ENCODE measurements around the gene NFIC. TPM values are rescaled to one million over a fixed set of nuclear protein-coding genes. Genes with fewer than 3 reads are reported as not detected.

NFIC gene
- total RNA-seq, 1 donor from 2014 or later = 1.1 TPM

DNA sequence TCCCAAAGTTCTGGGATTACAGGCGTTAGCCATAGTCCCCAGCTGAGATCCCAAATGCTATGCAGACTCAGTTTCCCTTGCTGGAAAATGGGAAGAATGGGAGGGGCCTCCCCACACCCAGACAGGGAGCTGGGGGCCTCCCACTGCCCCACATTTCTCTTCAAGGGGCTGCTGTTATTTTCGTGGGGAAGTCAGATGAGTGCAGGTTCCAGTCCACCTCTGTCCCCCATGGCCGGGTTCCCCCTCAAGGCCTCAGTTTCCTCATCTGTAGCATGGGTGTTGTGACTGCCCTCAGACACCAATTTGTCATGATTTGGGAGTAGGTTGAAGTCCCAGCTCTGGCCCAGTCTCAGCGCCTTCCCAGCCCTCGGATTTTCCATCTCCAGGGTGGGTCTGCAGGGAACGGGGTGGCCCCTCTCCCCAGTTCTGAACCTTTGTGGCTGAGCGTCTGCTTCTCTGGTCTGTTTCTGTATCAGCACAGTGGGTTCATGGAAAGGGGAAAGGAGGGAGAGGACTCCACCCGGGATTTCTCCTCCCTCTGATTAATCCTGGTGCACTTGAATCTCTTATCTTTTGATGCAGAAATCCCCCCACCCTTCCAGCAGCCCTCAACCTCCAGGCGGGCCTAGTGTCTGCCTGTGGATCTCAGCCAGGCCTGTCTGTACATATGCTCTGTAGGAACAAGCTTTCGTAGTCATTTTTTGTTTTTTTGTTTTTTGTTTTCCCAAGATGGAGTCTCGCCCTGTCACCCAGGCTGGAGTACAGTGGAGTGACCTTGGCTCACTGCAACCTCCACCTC lies 12.2 kb downstream of the NFIC start:
- Histone ChIP-seq H3F3A (ENCODE audit: low read depth) (no peaks in the 10 kb centered on the region), H3K4me2 (no peak overlapping the region), H3K27me3 (peaks cover 23% of the 10 kb centered on the region), H3K36me3 (no peaks in the 10 kb centered on the region), H3K4me3 (no peak overlapping the region), H4K20me1 (ENCODE audit: low read depth) (no peaks in the 10 kb centered on the region), H3K9ac (no peak overlapping the region), H3K79me2 (ENCODE audit: low read depth) (no peaks in the 10 kb centered on the region), H3K27ac (no peak overlapping the region), H2AFZ (replicated peaks) (no peak overlapping the region), H3K4me1 (no peaks in the 10 kb centered on the region), H3K9me3 (ENCODE audit: low read depth) (no peaks in the 10 kb centered on the region)
- no peak overlapping the region for H3K27ac Mint-ChIP-seq
- no peaks in the 10 kb centered on the region for H3K9me3 Mint-ChIP-seq
- no peak for DNase-seq (ENCODE audit: low spot score)
- H3K4me1 Mint-ChIP-seq = no peaks in the 10 kb centered on the region
- H3K36me3 Mint-ChIP-seq = no peaks in the 10 kb centered on the region
- H3K27me3 Mint-ChIP-seq (ENCODE audit: insufficient read depth, low read depth) = peaks cover 25% of the 10 kb centered on the region
- TF ChIP-seq EZH2 (IDR thresholded peaks at IDR 0.05) (no peak), EZH2phosphoT487 (IDR thresholded peaks at IDR 0.05) (no peak), CTCF (IDR thresholded peaks at IDR 0.05) (no peak)
- H3K4me3 Mint-ChIP-seq = no peak overlapping the region

GRCh38 chr19:3380829-3381228 lies 14.4 kb downstream of the NFIC start:
- Histone ChIP-seq H3K27ac (no peak overlapping the region), H3K79me2 (ENCODE audit: low read depth) (no peaks in the 10 kb centered on the region), H4K20me1 (ENCODE audit: low read depth) (no peaks in the 10 kb centered on the region), H3K9ac (no peak overlapping the region), H2AFZ (replicated peaks) (no peak overlapping the region), H3K4me3 (no peak overlapping the region), H3F3A (ENCODE audit: low read depth) (no peaks in the 10 kb centered on the region), H3K36me3 (no peaks in the 10 kb centered on the region), H3K4me2 (no peak overlapping the region), H3K4me1 (no peaks in the 10 kb centered on the region), H3K9me3 (ENCODE audit: low read depth) (no peaks in the 10 kb centered on the region), H3K27me3 (peaks cover under 1% of the 10 kb centered on the region)
- no peak for DNase-seq (ENCODE audit: low spot score)
- H3K27ac Mint-ChIP-seq = no peak overlapping the region
- H3K4me3 Mint-ChIP-seq = no peak overlapping the region
- H3K9me3 Mint-ChIP-seq = no peaks in the 10 kb centered on the region
- peaks cover 15% of the 10 kb centered on the region for H3K27me3 Mint-ChIP-seq (ENCODE audit: insufficient read depth, low read depth)
- no peaks in the 10 kb centered on the region for H3K36me3 Mint-ChIP-seq
- H3K4me1 Mint-ChIP-seq = peaks cover 3% of the 10 kb centered on the region
- TF ChIP-seq CTCF (IDR thresholded peaks at IDR 0.05) (no peak), EZH2phosphoT487 (IDR thresholded peaks at IDR 0.05) (no peak), EZH2 (IDR thresholded peaks at IDR 0.05) (no peak)

- peaks cover 17% of the 10 kb centered on the region for H3K27me3 Mint-ChIP-seq (ENCODE audit: insufficient read depth, low read depth)
- Histone ChIP-seq H3K9ac (no peak overlapping the region), H3K79me2 (ENCODE audit: low read depth) (no peaks in the 10 kb centered on the region)
These were observed 15.5 kb downstream of the NFIC start for GRCh38 chr19:3381701-3382372.

More at GRCh38 chr19:3381701-3382372, 15.5 kb downstream of the NFIC start:
- Histone ChIP-seq H2AFZ (replicated peaks) (no peak overlapping the region), H3K36me3 (no peaks in the 10 kb centered on the region), H3K4me1 (no peaks in the 10 kb centered on the region), H3F3A (ENCODE audit: low read depth) (no peaks in the 10 kb centered on the region), H3K4me3 (no peak overlapping the region), H3K9me3 (ENCODE audit: low read depth) (no peaks in the 10 kb centered on the region), H3K27ac (no peak overlapping the region), H3K4me2 (no peak overlapping the region), H4K20me1 (ENCODE audit: low read depth) (no peaks in the 10 kb centered on the region), H3K27me3 (no peaks in the 10 kb centered on the region)
- H3K9me3 Mint-ChIP-seq = no peaks in the 10 kb centered on the region
- no peak for DNase-seq (ENCODE audit: low spot score)
- H3K4me1 Mint-ChIP-seq = peaks cover 3% of the 10 kb centered on the region
- no peaks in the 10 kb centered on the region for H3K36me3 Mint-ChIP-seq
- H3K4me3 Mint-ChIP-seq = no peak overlapping the region
- H3K27ac Mint-ChIP-seq = no peak overlapping the region
- TF ChIP-seq EZH2phosphoT487 (IDR thresholded peaks at IDR 0.05) (no peak), CTCF (IDR thresholded peaks at IDR 0.05) (no peak), EZH2 (IDR thresholded peaks at IDR 0.05) (no peak)

All from neural progenitor cell (in vitro differentiated cells).